IPS-18a (cell line): Measurements from ENCODE around the gene SNAP29.

Experiments
- H3K27ac ChIP-seq: one replicate; pipeline ENCODE4 v1.5.1; 2013; ENCODE audit warnings: low read length
- H3K27me3 ChIP-seq: one replicate; pipeline ENCODE4 v1.6.1; 2013; ENCODE audit warnings: mild to moderate bottlenecking, low read length; ENCODE audit not compliant: control insufficient read depth, insufficient read depth
- H3K36me3 ChIP-seq: one replicate; pipeline ENCODE4 v1.6.1; 2013; ENCODE audit warnings: low read depth, low read length; ENCODE audit not compliant: control insufficient read depth
- H3K4me1 ChIP-seq: one replicate; pipeline ENCODE4 v1.6.1; 2013; ENCODE audit warnings: low read depth, low read length; ENCODE audit not compliant: control insufficient read depth
- H3K4me3 ChIP-seq: one replicate; pipeline ENCODE4 v1.5.1; 2013; ENCODE audit warnings: low read length
- H3K9ac ChIP-seq: one replicate; pipeline ENCODE4 v1.6.1; 2013; ENCODE audit warnings: mild to moderate bottlenecking, low read length, moderate library complexity
- H3K9me3 ChIP-seq: one replicate; pipeline ENCODE4 v1.6.1; 2013; ENCODE audit warnings: low read depth, low read length; ENCODE audit not compliant: control insufficient read depth

SNAP29 gene

GRCh38 chr22:20869234-20869633 lies 10.4 kb downstream of the SNAP29 start:
- no peaks in the 10 kb centered on the region for H3K9me3 ChIP-seq
- no peak overlapping the region for H3K4me3 ChIP-seq
- no peaks in the 10 kb centered on the region for H3K36me3 ChIP-seq
- H3K27me3 ChIP-seq: no peaks in the 10 kb centered on the region
- no peak overlapping the region for H3K9ac ChIP-seq
- no peaks in the 10 kb centered on the region for H3K4me1 ChIP-seq
- no peak overlapping the region for H3K27ac ChIP-seq

GRCh38 chr22:20873214-20873613 lies 14.4 kb downstream of the SNAP29 start:
- no peaks in the 10 kb centered on the region for H3K9me3 ChIP-seq
- H3K27me3 ChIP-seq: no peaks in the 10 kb centered on the region
- H3K9ac ChIP-seq: no peak overlapping the region
- no peaks in the 10 kb centered on the region for H3K36me3 ChIP-seq
- no peaks in the 10 kb centered on the region for H3K4me1 ChIP-seq
- H3K4me3 ChIP-seq: no peak overlapping the region
- no peak overlapping the region for H3K27ac ChIP-seq

- Histone ChIP-seq H3K9me3 (no peaks in the 10 kb centered on the region), H3K9ac (no peak overlapping the region), H3K27ac (no peak overlapping the region), H3K4me3 (no peak overlapping the region), H3K36me3 (no peaks in the 10 kb centered on the region), H3K4me1 (no peaks in the 10 kb centered on the region), H3K27me3 (no peaks in the 10 kb centered on the region)
Observed at GRCh38 chr22:20875296-20875695, 16.5 kb downstream of the SNAP29 start.

- Histone ChIP-seq H3K27ac (no peak overlapping the region), H3K9ac (no peak overlapping the region), H3K4me3 (no peak overlapping the region), H3K27me3 (no peaks in the 10 kb centered on the region), H3K36me3 (no peaks in the 10 kb centered on the region), H3K9me3 (no peaks in the 10 kb centered on the region), H3K4me1 (no peaks in the 10 kb centered on the region)
Observed at GRCh38 chr22:20877715-20878114, 18.9 kb downstream of the SNAP29 start.

GRCh38 chr22:20881231-20881630 lies 22.4 kb downstream of the SNAP29 start:
- Histone ChIP-seq H3K36me3 (no peaks in the 10 kb centered on the region), H3K27me3 (no peaks in the 10 kb centered on the region)

GRCh38 chr22:20881869-20882815 lies 23.3 kb downstream of the SNAP29 start:
- Histone ChIP-seq H3K27ac (no peak overlapping the region), H3K9ac (no peak overlapping the region), H3K4me3 (no peak overlapping the region), H3K36me3 (no peaks in the 10 kb centered on the region), H3K4me1 (no peaks in the 10 kb centered on the region), H3K27me3 (no peaks in the 10 kb centered on the region), H3K9me3 (no peaks in the 10 kb centered on the region)

More at GRCh38 chr22:20881231-20881630, 22.4 kb downstream of the SNAP29 start:
- H3K4me1 ChIP-seq: no peaks in the 10 kb centered on the region
- H3K9me3 ChIP-seq: no peaks in the 10 kb centered on the region
- no peak overlapping the region for H3K27ac ChIP-seq
- no peak overlapping the region for H3K9ac ChIP-seq
- no peak overlapping the region for H3K4me3 ChIP-seq

GRCh38 chr22:20882855-20883254 lies 24.0 kb downstream of the SNAP29 start:
- Histone ChIP-seq H3K27me3 (no peaks in the 10 kb centered on the region), H3K4me1 (no peaks in the 10 kb centered on the region), H3K9me3 (no peaks in the 10 kb centered on the region), H3K4me3 (no peak overlapping the region), H3K36me3 (peaks cover 7% of the 10 kb centered on the region), H3K9ac (no peak overlapping the region), H3K27ac (no peak overlapping the region)

- H3K9ac ChIP-seq: no peak overlapping the region
- no peaks in the 10 kb centered on the region for H3K9me3 ChIP-seq
- no peak overlapping the region for H3K27ac ChIP-seq
- H3K4me3 ChIP-seq: no peak overlapping the region
- H3K36me3 ChIP-seq: peaks cover 10% of the 10 kb centered on the region
- H3K4me1 ChIP-seq: no peaks in the 10 kb centered on the region
- no peaks in the 10 kb centered on the region for H3K27me3 ChIP-seq
Observed at GRCh38 chr22:20884454-20884853, 25.6 kb downstream of the SNAP29 start.

- Histone ChIP-seq H3K9me3 (no peaks in the 10 kb centered on the region), H3K27ac (no peak overlapping the region)
Observed at GRCh38 chr22:20885017-20885556, 26.3 kb downstream of the SNAP29 start.

GRCh38 chr22:20885557-20886323 lies 26.9 kb downstream of the SNAP29 start:
- no peak overlapping the region for H3K4me3 ChIP-seq
- H3K9ac ChIP-seq: no peak overlapping the region
- H3K27ac ChIP-seq: no peak overlapping the region
- no peaks in the 10 kb centered on the region for H3K27me3 ChIP-seq
- H3K4me1 ChIP-seq: no peaks in the 10 kb centered on the region
- H3K36me3 ChIP-seq: peaks cover 10% of the 10 kb centered on the region
- H3K9me3 ChIP-seq: no peaks in the 10 kb centered on the region

More at GRCh38 chr22:20885017-20885556, 26.3 kb downstream of the SNAP29 start:
- H3K9ac ChIP-seq: no peak overlapping the region
- no peak overlapping the region for H3K4me3 ChIP-seq
- no peaks in the 10 kb centered on the region for H3K27me3 ChIP-seq
- peaks cover 10% of the 10 kb centered on the region for H3K36me3 ChIP-seq
- no peaks in the 10 kb centered on the region for H3K4me1 ChIP-seq

GRCh38 chr22:20887375-20887774 lies 28.6 kb downstream of the SNAP29 start:
- Histone ChIP-seq H3K36me3 (peaks cover 10% of the 10 kb centered on the region), H3K9ac (no peak overlapping the region), H3K27me3 (no peaks in the 10 kb centered on the region), H3K4me1 (no peaks in the 10 kb centered on the region), H3K9me3 (no peaks in the 10 kb centered on the region), H3K4me3 (no peak overlapping the region), H3K27ac (no peak overlapping the region)
